ENCODE results near the gene PDE3A.
"Not testable (repeated sequence)": the region's sequence is repeated elsewhere in the genome, so short reads cannot be mapped to it uniquely, and the experiment has no call there.

The PDE3A gene

GRCh38 chr12:20383612-20384011 lies 15.3 kb downstream of the PDE3A start:
- in situ Hi-C loops (cut with HindIII; ENCODE audit: low sequenced_read_pairs) = no loop called here
- no peak overlapping the region for H3K4me3 ChIP-seq (ENCODE audit: low read depth, low read length)
- TF ChIP-seq, protein P1, sequence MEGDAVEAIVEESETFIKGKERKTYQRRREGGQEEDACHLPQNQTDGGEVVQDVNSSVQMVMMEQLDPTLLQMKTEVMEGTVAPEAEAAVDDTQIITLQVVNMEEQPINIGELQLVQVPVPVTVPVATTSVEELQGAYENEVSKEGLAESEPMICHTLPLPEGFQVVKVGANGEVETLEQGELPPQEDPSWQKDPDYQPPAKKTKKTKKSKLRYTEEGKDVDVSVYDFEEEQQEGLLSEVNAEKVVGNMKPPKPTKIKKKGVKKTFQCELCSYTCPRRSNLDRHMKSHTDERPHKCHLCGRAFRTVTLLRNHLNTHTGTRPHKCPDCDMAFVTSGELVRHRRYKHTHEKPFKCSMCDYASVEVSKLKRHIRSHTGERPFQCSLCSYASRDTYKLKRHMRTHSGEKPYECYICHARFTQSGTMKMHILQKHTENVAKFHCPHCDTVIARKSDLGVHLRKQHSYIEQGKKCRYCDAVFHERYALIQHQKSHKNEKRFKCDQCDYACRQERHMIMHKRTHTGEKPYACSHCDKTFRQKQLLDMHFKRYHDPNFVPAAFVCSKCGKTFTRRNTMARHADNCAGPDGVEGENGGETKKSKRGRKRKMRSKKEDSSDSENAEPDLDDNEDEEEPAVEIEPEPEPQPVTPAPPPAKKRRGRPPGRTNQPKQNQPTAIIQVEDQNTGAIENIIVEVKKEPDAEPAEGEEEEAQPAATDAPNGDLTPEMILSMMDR (IDR thresholded peaks at IDR 0.05; ENCODE audit: low read depth, low read length, missing control alignments) = no peak
- no peak for DNase-seq (ENCODE audit: low read depth)

DNA sequence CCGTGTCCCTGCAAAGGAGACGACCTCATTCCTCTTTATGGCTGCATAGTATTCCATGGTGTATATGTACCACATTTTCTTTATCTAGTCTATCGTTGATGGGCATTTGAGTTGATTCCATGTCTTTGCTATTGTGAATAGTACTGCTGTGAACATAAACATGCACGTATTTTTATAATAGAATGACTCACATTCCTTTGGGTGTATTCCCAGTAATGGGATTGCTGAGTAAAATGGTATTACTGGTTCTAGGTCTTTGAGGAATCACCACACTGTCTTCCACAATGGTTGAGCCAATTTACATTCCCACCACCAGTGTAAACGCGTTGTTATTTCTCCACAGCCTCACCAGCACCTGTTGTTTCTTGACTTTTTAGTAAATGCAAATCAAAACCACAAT lies 16.5 kb downstream of the PDE3A start:
- in situ Hi-C loops (cut with HindIII; ENCODE audit: low sequenced_read_pairs) = not testable (repeated sequence)

DNA sequence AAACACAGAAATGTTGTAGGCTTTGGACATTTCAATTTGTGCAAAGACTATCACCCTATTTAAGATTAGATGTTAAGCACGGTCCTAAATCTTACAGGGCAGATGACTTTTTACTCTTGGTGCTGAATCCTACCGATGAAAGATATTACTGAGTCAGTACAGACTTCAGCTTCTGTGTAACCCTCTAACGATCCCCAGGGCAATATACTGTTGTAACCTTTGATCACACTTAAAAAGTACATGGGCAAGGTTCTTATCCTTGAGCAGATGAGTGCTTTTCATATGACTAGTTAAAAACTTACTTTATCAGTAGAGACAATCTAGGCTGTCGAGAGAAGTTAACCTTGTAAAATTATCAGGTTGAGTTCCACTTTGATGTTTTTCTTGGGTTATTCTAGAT lies 22.5 kb downstream of the PDE3A start:
- H3K4me3 ChIP-seq (ENCODE audit: low read depth, low read length) = no peak overlapping the region
- DNase-seq (ENCODE audit: low read depth) = no peak
- TF ChIP-seq, protein P1 (IDR thresholded peaks at IDR 0.05; ENCODE audit: low read depth, low read length, missing control alignments) = no peak
- in situ Hi-C loops (cut with HindIII; ENCODE audit: low sequenced_read_pairs) = no loop called here

More for the DNA sequence above, 16.5 kb downstream of the PDE3A start:
- DNase-seq (ENCODE audit: low read depth); H3K4me3 ChIP-seq (ENCODE audit: low read depth, low read length): not testable (repeated sequence)

- in situ Hi-C loops (cut with HindIII; ENCODE audit: low sequenced_read_pairs) = no loop called here
- H3K4me3 ChIP-seq (ENCODE audit: low read depth, low read length) = no peak overlapping the region
- TF ChIP-seq, protein P1 (IDR thresholded peaks at IDR 0.05; ENCODE audit: low read depth, low read length, missing control alignments) = no peak
- no peak for DNase-seq (ENCODE audit: low read depth)
These were observed 24.0 kb downstream of the PDE3A start for GRCh38 chr12:20392339-20392738.

DNA sequence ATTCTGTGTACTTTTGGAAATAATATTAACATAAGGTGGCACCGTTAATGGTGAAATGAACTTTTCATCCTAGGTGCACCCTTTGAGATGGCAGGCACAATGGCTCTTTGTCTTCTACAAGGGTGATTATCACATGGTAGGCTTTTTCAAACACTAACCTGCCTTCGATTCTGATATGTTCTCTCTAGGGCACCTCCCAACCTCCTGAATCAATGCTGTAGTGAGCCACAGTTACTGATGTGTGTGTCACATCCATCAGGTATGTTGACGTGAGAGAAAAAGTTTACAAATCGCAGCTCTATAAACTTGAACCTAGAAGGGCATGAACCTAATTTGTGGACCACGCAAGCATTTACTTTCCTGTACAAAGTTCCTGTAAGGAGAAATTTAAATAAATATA lies 25.4 kb downstream of the PDE3A start:
- H3K4me3 ChIP-seq (ENCODE audit: low read depth, low read length) = no peak overlapping the region
- TF ChIP-seq, protein P1 (IDR thresholded peaks at IDR 0.05; ENCODE audit: low read depth, low read length, missing control alignments) = no peak
- in situ Hi-C loops (cut with HindIII; ENCODE audit: low sequenced_read_pairs) = no loop called here
- no peak for DNase-seq (ENCODE audit: low read depth)

DNA sequence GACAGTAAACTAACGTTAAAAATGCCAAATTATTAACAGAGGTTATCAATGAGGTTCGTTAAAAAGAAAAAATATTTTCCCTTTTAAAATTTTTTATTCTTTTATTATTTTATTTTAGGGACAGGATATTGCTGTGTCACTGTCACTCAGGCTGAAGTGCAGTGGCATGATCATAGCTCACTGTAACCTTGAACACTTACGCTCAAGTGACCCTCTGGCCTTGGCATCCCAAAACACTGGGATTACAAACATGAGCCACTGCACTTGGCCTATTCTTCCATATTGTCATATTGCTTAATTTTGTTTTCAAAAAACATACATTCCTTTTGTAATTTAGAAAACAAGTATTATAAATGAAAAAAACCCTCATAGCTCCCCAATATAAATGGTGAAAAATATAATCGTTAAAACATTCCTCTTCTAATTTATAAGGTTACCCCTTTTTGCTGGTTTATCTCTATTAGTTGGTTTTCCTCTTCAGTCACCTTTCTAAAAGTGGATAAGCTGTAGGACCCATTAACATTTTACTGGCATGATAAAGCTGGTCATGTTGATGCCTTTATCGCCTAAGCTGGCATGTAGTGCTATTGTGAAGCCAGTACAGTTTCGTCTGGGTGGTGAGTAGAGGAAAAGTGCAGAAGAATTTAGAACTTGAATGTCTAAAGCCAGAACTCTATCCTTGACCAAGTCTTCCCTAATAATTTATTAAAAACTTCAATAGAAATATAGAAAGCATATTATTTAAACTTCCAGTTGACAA lies 27.6 kb downstream of the PDE3A start:
- TF ChIP-seq, protein P1 (IDR thresholded peaks at IDR 0.05; ENCODE audit: low read depth, low read length, missing control alignments) = no peak
- no peak overlapping the region for H3K4me3 ChIP-seq (ENCODE audit: low read depth, low read length)
- DNase-seq (ENCODE audit: low read depth) = no peak
- in situ Hi-C loops (cut with HindIII; ENCODE audit: low sequenced_read_pairs) = no loop called here

DNA sequence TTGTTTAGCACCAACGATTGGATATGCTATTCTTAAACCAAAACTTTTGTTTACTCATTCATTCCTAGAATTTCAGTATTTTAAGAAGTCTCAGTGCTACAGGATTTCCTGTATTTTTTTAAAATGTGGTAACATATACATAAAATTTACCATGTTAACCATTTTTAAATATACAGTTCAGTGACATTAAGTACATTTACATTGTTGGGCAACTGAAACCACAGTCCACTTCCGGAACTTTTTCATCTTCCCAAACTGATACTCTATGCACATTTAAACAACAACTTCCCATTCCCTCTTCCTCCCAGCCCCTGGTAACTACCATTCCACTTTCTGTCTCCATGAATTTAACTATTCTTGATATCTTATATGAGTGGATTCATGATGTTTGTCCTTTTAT lies 30.3 kb downstream of the PDE3A start:
- TF ChIP-seq, protein P1 (IDR thresholded peaks at IDR 0.05; ENCODE audit: low read depth, low read length, missing control alignments) = no peak
- in situ Hi-C loops (cut with HindIII; ENCODE audit: low sequenced_read_pairs) = no loop called here
- no peak for DNase-seq (ENCODE audit: low read depth)
- no peak overlapping the region for H3K4me3 ChIP-seq (ENCODE audit: low read depth, low read length)

Measured in astrocyte of the cerebellum (primary cell).